Thyroid gland (tissue), 4 donors: ENCODE data around the gene BCAS3. TPM values are rescaled to one million over a fixed set of nuclear protein-coding genes. Genes with fewer than 3 reads are reported as not detected.

Experiments
- DNase-seq, 2 donors: peaks; one replicate each; pipeline ENCODE4 v3.0.0-alpha.2; 2019
- H3K27ac ChIP-seq, 3 donors: fragments of 200-600 bp; sonication (generic); 1 replicate in 2 of 3; 2 replicates in 1 of 3; pipeline ENCODE4 v1.5.1; 2016 to 2019; ENCODE audit warnings: mild to moderate bottlenecking in 1 of 3, moderate library complexity in 1 of 3
- H3K27me3 ChIP-seq: fragments of 200-600 bp; sonication (generic); one replicate; pipeline ENCODE4 v1.5.1; 2019
- H3K36me3 ChIP-seq, 2 donors: fragments of 200-600 bp; sonication (generic); one replicate each; pipeline ENCODE4 v1.5.1; 2016 to 2019
- H3K4me1 ChIP-seq, 2 donors: fragments of 200-600 bp; sonication (generic); one replicate each; pipeline ENCODE4 v1.5.1; 2017 to 2019
- H3K4me3 ChIP-seq, 3 donors: fragments of 200-600 bp; sonication (generic); replicated peaks in 1 of 3; 1 replicate in 2 of 3; 2 replicates in 1 of 3; pipeline ENCODE4 v1.5.1; 2016; ENCODE audit warnings: mild to moderate bottlenecking in 1 of 3
- H3K9me3 ChIP-seq: fragments of 200-600 bp; sonication (generic); one replicate; pipeline ENCODE4 v1.5.1; 2017
- POLR2A ChIP-seq, 2 donors: fragments of 450-650 bp; IDR thresholded peaks; one replicate each; pipeline ENCODE4 v1.6.1; 2017; ENCODE audit warnings: antibody characterized with exemption in 2 of 2, mild to moderate bottlenecking in 2 of 2, moderate library complexity in 1 of 2
- WGBS, 2 donors: methylation state at CpG; one replicate each; pipeline ENCODE4 v1.1.5; 2017; 5-methylcytosine and 5-hydroxymethylcytosine counted together
- intact Hi-C: fragments of 100-400 bp; cut with DNase I; formaldehyde crosslinking; loops from one replicate; pipeline ENCODE4 v1.15.1; 2023
- total RNA-seq, 4 donors: library from RNA; depleted of rRNA; stranded (reverse); fragments of >200 nt; gene quantifications; one replicate each; pipeline ENCODE4 v1.2.3, GENCODE V29; 2016
- TF ChIP-seq, protein P1 (sequence below), 6 experiments: fragments of 200-600 bp in 3 of 6; fragments of 450-650 bp in 3 of 6; sonication (generic) in 3 of 6; IDR thresholded peaks; one replicate each; pipeline ENCODE4 v1.5.1; 2016 to 2019; ENCODE audit warnings: antibody characterized with exemption in 6 of 6, mild to moderate bottlenecking in 2 of 6, inconsistent platforms in 1 of 6, moderate library complexity in 1 of 6

Gene BCAS3
- total RNA-seq, 4 donors from 2014 or later, result 41.8 to 78.7 (median 51.6) TPM

DNA sequence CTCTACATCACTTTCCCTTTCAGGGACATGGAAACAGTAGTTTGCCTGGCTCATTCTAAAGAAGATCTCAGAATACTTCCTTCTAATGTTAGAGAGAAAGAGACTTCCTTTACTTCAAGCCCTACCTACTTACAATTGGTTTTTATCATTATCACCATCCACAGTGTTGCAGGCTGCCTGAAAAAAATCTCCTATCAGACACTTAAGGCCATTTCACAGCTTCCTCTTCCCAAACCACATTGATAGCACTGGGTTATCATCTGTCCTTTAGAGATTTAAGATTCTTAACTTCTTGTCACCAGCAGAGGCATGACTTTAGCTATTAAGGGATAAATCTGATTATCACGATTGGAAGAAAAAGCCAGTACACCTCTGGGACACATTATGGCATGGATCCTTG is 543.5 kb downstream of the BCAS3 start:
- Histone ChIP-seq H3K9me3 (no peaks in the 10 kb centered on the region), H3K36me3 (no peaks in the 10 kb centered on the region), H3K27me3 (no peaks in the 10 kb centered on the region), H3K4me1 (peaks cover 44 to 54% of the 10 kb centered on the region in 2 donors), H3K4me3 (no peak overlapping the region), H3K27ac (no peak overlapping the region)
- TF ChIP-seq POLR2A (IDR thresholded peaks at IDR 0.05), result no peak
- TF ChIP-seq, protein P1, sequence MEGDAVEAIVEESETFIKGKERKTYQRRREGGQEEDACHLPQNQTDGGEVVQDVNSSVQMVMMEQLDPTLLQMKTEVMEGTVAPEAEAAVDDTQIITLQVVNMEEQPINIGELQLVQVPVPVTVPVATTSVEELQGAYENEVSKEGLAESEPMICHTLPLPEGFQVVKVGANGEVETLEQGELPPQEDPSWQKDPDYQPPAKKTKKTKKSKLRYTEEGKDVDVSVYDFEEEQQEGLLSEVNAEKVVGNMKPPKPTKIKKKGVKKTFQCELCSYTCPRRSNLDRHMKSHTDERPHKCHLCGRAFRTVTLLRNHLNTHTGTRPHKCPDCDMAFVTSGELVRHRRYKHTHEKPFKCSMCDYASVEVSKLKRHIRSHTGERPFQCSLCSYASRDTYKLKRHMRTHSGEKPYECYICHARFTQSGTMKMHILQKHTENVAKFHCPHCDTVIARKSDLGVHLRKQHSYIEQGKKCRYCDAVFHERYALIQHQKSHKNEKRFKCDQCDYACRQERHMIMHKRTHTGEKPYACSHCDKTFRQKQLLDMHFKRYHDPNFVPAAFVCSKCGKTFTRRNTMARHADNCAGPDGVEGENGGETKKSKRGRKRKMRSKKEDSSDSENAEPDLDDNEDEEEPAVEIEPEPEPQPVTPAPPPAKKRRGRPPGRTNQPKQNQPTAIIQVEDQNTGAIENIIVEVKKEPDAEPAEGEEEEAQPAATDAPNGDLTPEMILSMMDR (IDR thresholded peaks at IDR 0.05), result no peak
- 71 to 100% methylated on average over 1 of the region's 1 CpG for WGBS, 2 donors
- DNase-seq, result no peak
- intact Hi-C loops, result no loop called here

DNA sequence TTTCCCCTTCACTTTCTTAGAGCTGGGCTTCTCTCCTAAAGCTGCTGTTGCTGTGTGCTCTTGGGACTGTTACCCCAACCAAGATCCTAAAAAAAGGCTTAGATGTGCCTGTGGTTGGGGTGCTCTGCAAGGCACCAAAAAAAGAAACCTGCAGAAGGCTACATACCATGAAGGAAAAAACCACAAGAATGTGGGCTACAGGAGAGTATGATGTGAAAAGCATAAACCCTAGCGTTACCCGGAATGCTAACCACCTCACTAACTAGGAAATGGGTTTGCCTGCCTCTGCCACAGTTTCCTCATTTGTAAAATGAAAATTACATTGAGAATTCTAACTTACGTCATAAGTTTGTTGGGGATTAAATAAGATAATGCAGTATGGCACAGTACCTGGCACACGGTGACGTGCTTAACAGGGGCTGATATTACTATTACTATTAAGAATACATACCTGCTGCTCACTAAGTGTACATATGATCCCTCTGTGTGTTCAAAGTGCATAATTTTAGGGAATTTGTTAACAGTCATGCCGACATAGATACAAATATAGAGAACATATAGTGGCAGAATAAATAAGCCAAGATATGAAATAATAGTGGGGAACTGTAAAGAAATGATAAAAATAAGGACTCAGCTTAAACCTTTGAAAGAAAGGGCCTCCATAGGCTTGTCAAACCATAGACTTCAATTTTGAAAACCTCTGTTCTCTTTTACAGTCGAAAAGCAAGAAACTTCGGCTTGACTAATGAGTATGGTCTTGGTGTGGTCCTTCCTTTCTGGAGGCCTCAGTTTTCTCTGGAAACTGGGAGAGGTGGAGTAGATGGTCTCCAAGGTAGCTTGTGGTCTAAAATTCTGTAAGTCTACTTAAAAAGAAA is 544.2 kb downstream of the BCAS3 start:
- Histone ChIP-seq H3K27ac (no peak overlapping the region), H3K36me3 (no peaks in the 10 kb centered on the region), H3K4me3 (no peak overlapping the region), H3K4me1 (peaks cover 44 to 54% of the 10 kb centered on the region in 2 donors), H3K27me3 (no peaks in the 10 kb centered on the region), H3K9me3 (no peaks in the 10 kb centered on the region)
- DNase-seq, result no peak
- 90 to 94% methylated on average over 8 of the region's 8 CpGs for WGBS, 2 donors
- intact Hi-C loops, result no loop called here
- TF ChIP-seq POLR2A (IDR thresholded peaks at IDR 0.05), result no peak
- TF ChIP-seq, protein P1 (IDR thresholded peaks at IDR 0.05), result no peak

DNA sequence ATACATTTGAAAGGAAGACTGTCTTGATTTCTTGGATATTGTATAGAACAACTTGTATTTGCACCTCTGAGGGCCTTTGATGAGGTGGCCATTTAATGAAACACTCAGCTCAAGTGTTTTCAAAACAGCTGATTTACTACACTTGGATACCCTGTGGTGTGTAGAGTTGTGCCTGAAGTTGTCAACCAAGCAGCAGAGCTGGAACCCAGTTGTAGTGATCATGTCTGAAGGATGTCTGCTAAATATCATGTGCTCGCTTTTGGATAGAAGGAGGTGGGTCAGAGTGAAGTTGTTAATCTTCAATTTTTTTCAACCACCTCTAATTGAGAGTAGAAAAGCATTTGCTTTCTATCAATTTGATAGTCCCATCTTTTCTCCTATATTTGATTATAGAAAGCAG is 546.1 kb downstream of the BCAS3 start:
- peaks cover 28 to 38% of the 10 kb centered on the region in 2 donors for H3K4me1 ChIP-seq
- 100% methylated on average over 1 of the region's 1 CpG for WGBS, 2 donors
- intact Hi-C loops, result no loop called here
- no peak for DNase-seq
- H3K27me3 ChIP-seq, result no peaks in the 10 kb centered on the region
- no peak overlapping the region for H3K27ac ChIP-seq
- no peaks in the 10 kb centered on the region for H3K36me3 ChIP-seq
- no peak overlapping the region for H3K4me3 ChIP-seq
- TF ChIP-seq, protein P1 (IDR thresholded peaks at IDR 0.05), result no peak
- TF ChIP-seq POLR2A (IDR thresholded peaks at IDR 0.05), result no peak
- no peaks in the 10 kb centered on the region for H3K9me3 ChIP-seq

DNA sequence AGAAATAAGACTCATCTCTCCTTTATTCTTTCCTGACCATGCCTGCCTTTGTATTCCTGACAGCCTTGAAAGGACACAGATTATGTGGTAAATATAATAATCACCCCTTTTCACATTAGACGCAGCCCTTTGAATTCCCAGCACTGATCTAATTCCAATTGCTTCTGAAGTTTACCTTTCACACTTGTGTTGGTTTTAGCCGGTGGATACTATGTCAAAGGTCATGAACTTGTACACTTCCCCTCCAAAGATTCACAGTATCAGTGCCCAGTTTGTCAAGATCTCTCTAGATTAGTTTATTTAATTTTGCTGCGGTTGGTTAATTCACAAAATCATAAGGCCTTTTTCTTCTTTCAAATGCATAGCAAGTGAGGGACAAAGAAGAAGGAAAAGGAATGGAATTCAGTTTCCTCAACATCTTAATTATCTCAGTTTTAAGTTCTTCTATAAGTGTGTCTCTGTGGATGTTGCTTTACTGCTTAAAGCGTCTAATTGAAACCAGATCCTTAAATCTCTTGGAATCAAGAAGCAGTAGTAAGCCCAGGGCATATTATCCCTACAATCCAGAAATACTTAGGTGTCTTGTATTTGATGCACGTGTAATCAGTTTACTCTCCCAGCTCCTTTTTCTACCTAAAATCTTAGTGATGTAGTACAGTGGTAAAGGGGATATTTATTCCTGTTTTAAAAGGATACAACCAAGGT is 547.7 kb downstream of the BCAS3 start:
- Histone ChIP-seq H3K27ac (no peak overlapping the region), H3K4me1 (peaks cover 18 to 26% of the 10 kb centered on the region in 2 donors), H3K36me3 (no peaks in the 10 kb centered on the region), H3K9me3 (no peaks in the 10 kb centered on the region), H3K27me3 (no peaks in the 10 kb centered on the region), H3K4me3 (no peak overlapping the region)
- WGBS, 2 donors, result 65% methylated on average over 5 of the region's 5 CpGs
- DNase-seq, result no peak
- TF ChIP-seq, protein P1 (IDR thresholded peaks at IDR 0.05), result no peak
- TF ChIP-seq POLR2A (IDR thresholded peaks at IDR 0.05), result no peak
- intact Hi-C loops, result no loop called here

DNA sequence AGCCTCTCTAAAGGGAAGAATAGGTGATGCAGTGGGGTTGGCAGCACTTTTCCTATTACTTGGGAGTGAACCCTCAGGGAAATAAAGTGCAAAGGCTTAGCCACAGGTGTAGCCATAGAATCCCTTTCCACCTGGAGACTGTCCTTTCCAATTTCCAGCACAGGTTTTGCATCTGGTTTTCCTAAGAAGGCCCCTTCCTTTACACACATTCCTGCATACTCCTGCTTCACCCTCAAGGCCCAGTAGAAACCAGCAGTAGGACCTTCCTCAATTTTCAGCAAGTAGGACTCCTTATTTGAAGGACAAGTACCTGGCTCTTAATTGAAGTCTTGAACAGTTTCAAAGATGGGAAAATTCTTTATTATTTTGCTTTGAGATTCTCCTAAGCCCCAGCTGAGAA is 550.2 kb downstream of the BCAS3 start:
- Histone ChIP-seq H3K9me3 (no peaks in the 10 kb centered on the region), H3K4me3 (no peak overlapping the region), H3K36me3 (no peaks in the 10 kb centered on the region), H3K27me3 (no peaks in the 10 kb centered on the region), H3K27ac (no peak overlapping the region), H3K4me1 (peaks cover 19 to 26% of the 10 kb centered on the region in 2 donors)
- TF ChIP-seq, protein P1 (IDR thresholded peaks at IDR 0.05), result no peak
- no peak for TF ChIP-seq POLR2A (IDR thresholded peaks at IDR 0.05)
- DNase-seq, result no peak
- intact Hi-C loops, result no loop called here
